C4-2B (cell line): Measurements from ENCODE around the gene CMIP.

Source experiments
- CTCF ChIP-seq: fragments of 450-650 bp; conservative IDR thresholded peaks from 2 replicates; pipeline ENCODE4 v1.5.1; 2017; ENCODE audit warnings: mild to moderate bottlenecking
- ZFX ChIP-seq: fragments of 450-650 bp; IDR thresholded peaks from 2 replicates; pipeline ENCODE4 v1.6.1; 2017

GRCh38 chr16:81566086-81567007, 121.7 kb downstream of the CMIP start:
- no peak for TF ChIP-seq CTCF
- no peak for TF ChIP-seq ZFX
